AG08396 (cell line): ENCODE data around the gene ITGA7.
A peak's percentile ranks its signal among the peaks of the same experiment; 100 is the strongest.
"Not testable (repeated sequence)": the region's sequence is repeated elsewhere in the genome, so short reads cannot be mapped to it uniquely, and the experiment has no call there.

ENCODE experiments used
- DNase-seq: peaks from one replicate; pipeline ENCODE4 v3.0.0; 2012; ENCODE audit warnings: low spot score, mixed read lengths

The ITGA7 gene

GRCh38 chr12:55681142-55682077, 26.3 kb downstream of the ITGA7 start:
- peak; percentile 53 for DNase-seq

- DNase-seq, result no peak
Measured at GRCh38 chr12:55679691-55680090, 28.0 kb downstream of the ITGA7 start.

- DNase-seq, result no peak
Measured at GRCh38 chr12:55676707-55677106, 31.0 kb downstream of the ITGA7 start.

GRCh38 chr12:55675666-55676065, 32.0 kb downstream of the ITGA7 start:
- DNase-seq, result no peak

GRCh38 chr12:55673638-55674037, 34.1 kb downstream of the ITGA7 start:
- DNase-seq, result no peak

GRCh38 chr12:55671746-55672145, 36.0 kb downstream of the ITGA7 start:
- DNase-seq, result no peak

- DNase-seq, result no peak
Measured at GRCh38 chr12:55670276-55670675, 37.4 kb downstream of the ITGA7 start.

- DNase-seq, result no peak
Measured at GRCh38 chr12:55666508-55666907, 41.2 kb downstream of the ITGA7 start.

GRCh38 chr12:55664826-55665225, 42.9 kb downstream of the ITGA7 start:
- no peak for DNase-seq

- no peak for DNase-seq
Measured at GRCh38 chr12:55663391-55663790, 44.3 kb downstream of the ITGA7 start.

GRCh38 chr12:55659486-55660385, 48.0 kb downstream of the ITGA7 start:
- peak; percentile 18 for DNase-seq

- DNase-seq, result no peak
Measured at GRCh38 chr12:55658635-55659391, 48.9 kb downstream of the ITGA7 start.

- no peak for DNase-seq
Measured at GRCh38 chr12:55658212-55658611, 49.5 kb downstream of the ITGA7 start.

GRCh38 chr12:55657212-55657611, 50.5 kb downstream of the ITGA7 start:
- DNase-seq, result no peak

- no peak for DNase-seq
Measured at GRCh38 chr12:55654511-55655214, 53.0 kb downstream of the ITGA7 start.

- no peak for DNase-seq
Measured at GRCh38 chr12:55653031-55653430, 54.7 kb downstream of the ITGA7 start.

- no peak for DNase-seq
Measured at GRCh38 chr12:55652352-55652751, 55.4 kb downstream of the ITGA7 start.

- no peak for DNase-seq
Measured at GRCh38 chr12:55651299-55651683, 56.4 kb downstream of the ITGA7 start.

- DNase-seq, result not testable (repeated sequence)
Measured at GRCh38 chr12:55650620-55651298, 56.9 kb downstream of the ITGA7 start.

GRCh38 chr12:55647027-55647426, 60.7 kb downstream of the ITGA7 start:
- DNase-seq, result no peak

- no peak for DNase-seq
Measured at GRCh38 chr12:55644591-55644990, 63.1 kb downstream of the ITGA7 start.
